ENCODE measurements around the gene KDM2A.

Gene KDM2A

DNA sequence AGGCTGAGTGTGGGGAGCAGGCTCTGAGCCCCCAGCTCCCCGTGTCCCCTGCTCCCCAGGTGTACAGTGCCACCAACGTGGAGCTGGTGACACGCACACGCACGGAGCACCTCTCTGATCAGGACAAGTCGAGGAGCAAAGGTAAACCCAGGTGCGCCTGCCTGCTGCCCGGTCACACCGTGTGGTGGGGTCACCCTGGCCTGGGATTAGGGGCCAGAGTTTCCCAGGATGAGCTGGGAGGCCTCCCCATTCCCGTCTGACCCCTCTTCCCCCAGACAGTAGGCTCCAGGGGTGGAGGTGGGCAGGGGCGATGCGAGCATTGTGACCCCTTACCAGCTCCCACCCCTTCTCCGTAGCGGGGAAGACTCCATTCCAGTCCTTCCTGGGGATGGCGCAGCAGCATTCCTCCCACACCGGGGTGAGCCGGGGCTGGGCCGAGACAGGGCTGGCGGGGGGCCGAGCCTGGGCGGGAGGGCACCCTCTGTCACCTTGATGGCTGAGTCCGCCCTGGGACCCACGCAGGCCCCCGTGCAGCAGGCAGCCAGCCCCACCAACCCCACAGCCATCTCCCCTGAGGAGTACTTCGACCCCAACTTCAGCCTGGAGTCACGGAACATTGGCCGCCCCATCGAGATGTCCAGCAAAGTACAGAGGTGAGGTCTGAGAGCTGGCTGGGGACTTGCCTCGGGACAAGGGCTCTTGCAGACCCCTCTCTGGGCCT is 180.6 kb downstream of the KDM2A start:
- Histone ChIP-seq H3K4me1 (ENCODE audit: control insufficient read depth in 2 of 2, insufficient read depth in 1 of 2, low read depth in 1 of 2, low read length in 2 of 2) (peaks cover 0 to 12% of the 10 kb centered on the region in 2 donors), H2AFZ (ENCODE audit: low read length) (no peak overlapping the region), H2AK5ac (ENCODE audit: low read depth, low read length) (no peak overlapping the region), H3K79me1 (ENCODE audit: low read depth, low read length) (no peaks in the 10 kb centered on the region), H4K8ac (ENCODE audit: low read depth, low read length) (peak overlapping the region; percentile 82), H2BK15ac (ENCODE audit: low read length) (no peak overlapping the region), H3K14ac (ENCODE audit: low read length) (no peak overlapping the region), H3K9me3 (replicated peaks in 1 of 2; ENCODE audit: control insufficient read depth in 2 of 2, insufficient read depth in 1 of 2, low read depth in 1 of 2, low read length in 2 of 2) (peaks cover 4 to 20% of the 10 kb centered on the region in 2 donors), H3K27ac (replicated peaks; ENCODE audit: low read length) (no peak overlapping the region), H2BK120ac (ENCODE audit: low read depth, low read length) (no peak overlapping the region), H3K36me3 (replicated peaks in 1 of 2; ENCODE audit: control insufficient read depth in 2 of 2, insufficient read depth in 2 of 2, low read length in 2 of 2) (peaks cover 24 to 66% of the 10 kb centered on the region in 2 donors), H3K27me3 (ENCODE audit: control insufficient read depth in 3 of 3, insufficient read depth in 3 of 3, low read depth in 1 of 3, low read length in 3 of 3) (peaks cover 0 to 9% (median 0%) of the 10 kb centered on the region in 3 experiments), H3K23ac (ENCODE audit: low read depth, low read length, poor library complexity) (no peak overlapping the region), H3K18ac (ENCODE audit: low read length) (no peak overlapping the region), H2BK12ac (ENCODE audit: low read length) (peak overlapping the region; percentile 30), H3K9ac (ENCODE audit: low read depth, low read length, poor library complexity) (peak overlapping the region; percentile 44), H4K91ac (ENCODE audit: low read depth, low read length, poor library complexity) (no peak overlapping the region), H2BK5ac (ENCODE audit: low read length) (peak overlapping the region; percentile 53), H3K4me2 (ENCODE audit: insufficient read depth, low read length, poor library complexity, severe bottlenecking) (no peak overlapping the region), H3K4me3 (ENCODE audit: low read length in 2 of 2) (peak overlapping the region in 1 of 2 donors; percentile 28), H3K4ac (ENCODE audit: low read length) (no peak overlapping the region)
- DNase-seq (ENCODE audit: low spot score) = no peak
- WGBS, 2 donors (ENCODE audit: extremely low coverage in 2 of 2, insufficient read length in 2 of 2, insufficient replicate concordance in 1 of 2) = no CpG with 5 or more reads among the region's 29 CpGs

DNA sequence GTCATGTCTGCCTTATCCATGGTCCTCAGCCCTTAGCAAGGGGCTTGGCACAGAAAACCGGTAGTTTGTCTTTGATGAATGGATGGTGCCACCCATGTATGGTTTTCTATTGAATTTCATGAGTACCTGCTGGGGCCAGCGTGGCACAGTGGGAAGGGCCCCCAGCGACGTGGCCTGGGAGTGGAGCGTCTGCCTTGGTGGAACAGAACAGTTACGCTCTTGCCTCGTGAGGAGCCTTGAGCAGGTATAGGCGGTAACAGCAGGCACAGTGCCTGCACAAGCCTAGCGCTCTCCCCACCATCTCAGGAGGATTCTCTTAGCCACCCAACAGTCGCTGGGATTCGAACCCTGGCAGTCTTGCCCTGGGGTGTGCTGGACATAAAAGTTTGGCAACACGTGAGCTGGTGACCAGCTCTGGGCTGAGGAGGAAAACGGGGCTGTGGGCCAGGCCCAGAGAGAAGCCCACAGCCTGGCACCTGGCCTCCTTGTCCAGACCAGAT is 181.2 kb downstream of the KDM2A start:
- Histone ChIP-seq H3K4me1 (ENCODE audit: control insufficient read depth in 2 of 2, insufficient read depth in 1 of 2, low read depth in 1 of 2, low read length in 2 of 2) (peaks cover 0 to 12% of the 10 kb centered on the region in 2 donors), H3K4me3 (ENCODE audit: low read length in 2 of 2) (no peak overlapping the region), H3K23ac (ENCODE audit: low read depth, low read length, poor library complexity) (no peak overlapping the region), H3K36me3 (replicated peaks in 1 of 2; ENCODE audit: control insufficient read depth in 2 of 2, insufficient read depth in 2 of 2, low read length in 2 of 2) (peaks cover 24 to 60% of the 10 kb centered on the region in 2 donors), H4K8ac (ENCODE audit: low read depth, low read length) (no peak overlapping the region), H3K14ac (ENCODE audit: low read length) (no peak overlapping the region), H2AK5ac (ENCODE audit: low read depth, low read length) (no peak overlapping the region), H2BK5ac (ENCODE audit: low read length) (no peak overlapping the region), H3K79me1 (ENCODE audit: low read depth, low read length) (no peaks in the 10 kb centered on the region), H3K9me3 (replicated peaks in 1 of 2; ENCODE audit: control insufficient read depth in 2 of 2, insufficient read depth in 1 of 2, low read depth in 1 of 2, low read length in 2 of 2) (peaks cover 4 to 15% of the 10 kb centered on the region in 2 donors), H3K9ac (ENCODE audit: low read depth, low read length, poor library complexity) (no peak overlapping the region), H3K27ac (replicated peaks; ENCODE audit: low read length) (no peak overlapping the region), H3K27me3 (ENCODE audit: control insufficient read depth in 3 of 3, insufficient read depth in 3 of 3, low read depth in 1 of 3, low read length in 3 of 3) (peaks cover 0 to 13% (median 0%) of the 10 kb centered on the region in 3 experiments), H3K18ac (ENCODE audit: low read length) (no peak overlapping the region), H3K4me2 (ENCODE audit: insufficient read depth, low read length, poor library complexity, severe bottlenecking) (no peak overlapping the region), H4K91ac (ENCODE audit: low read depth, low read length, poor library complexity) (no peak overlapping the region), H2BK15ac (ENCODE audit: low read length) (no peak overlapping the region), H2BK12ac (ENCODE audit: low read length) (no peak overlapping the region), H2BK120ac (ENCODE audit: low read depth, low read length) (peak overlapping the region; percentile 61), H3K4ac (ENCODE audit: low read length) (no peak overlapping the region), H2AFZ (ENCODE audit: low read length) (no peak overlapping the region)
- no CpG with 5 or more reads among the region's 13 CpGs for WGBS, 2 donors (ENCODE audit: extremely low coverage in 2 of 2, insufficient read length in 2 of 2, insufficient replicate concordance in 1 of 2)
- no peak for DNase-seq (ENCODE audit: low spot score)

DNA sequence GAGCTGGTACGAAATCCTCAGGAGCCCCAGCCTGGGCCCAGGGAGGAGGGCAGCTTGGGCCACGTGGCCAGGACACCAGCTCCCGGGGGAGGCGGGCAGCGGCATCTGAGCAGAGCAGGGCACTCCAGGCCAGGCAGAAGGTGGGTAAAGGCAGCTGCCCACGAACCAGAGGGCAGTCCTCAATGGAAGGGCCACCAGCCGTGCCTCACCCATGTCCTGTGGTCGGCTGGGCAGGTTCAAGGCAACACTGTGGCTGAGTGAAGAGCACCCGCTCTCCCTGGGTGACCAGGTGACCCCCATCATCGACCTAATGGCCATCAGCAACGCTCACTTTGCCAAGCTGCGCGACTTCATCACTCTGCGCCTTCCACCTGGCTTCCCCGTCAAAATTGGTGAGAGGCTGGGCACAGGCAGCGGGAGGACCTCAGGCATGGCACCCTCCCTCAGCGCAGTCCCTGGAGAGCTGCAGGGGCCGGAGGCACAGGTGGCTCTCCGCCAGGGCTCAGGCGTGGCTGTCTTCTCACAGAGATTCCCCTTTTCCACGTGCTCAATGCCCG is 181.8 kb downstream of the KDM2A start:
- H3K14ac ChIP-seq (ENCODE audit: low read length) = no peak overlapping the region
- no CpG with 5 or more reads among the region's 22 CpGs for WGBS, 2 donors (ENCODE audit: extremely low coverage in 2 of 2, insufficient read length in 2 of 2, insufficient replicate concordance in 1 of 2)
- no peak overlapping the region for H2AFZ ChIP-seq (ENCODE audit: low read length)
- no peak overlapping the region for H3K4me3 ChIP-seq (ENCODE audit: low read length in 2 of 2)
- peaks cover 0 to 14% (median 0%) of the 10 kb centered on the region in 3 experiments for H3K27me3 ChIP-seq (ENCODE audit: control insufficient read depth in 3 of 3, insufficient read depth in 3 of 3, low read depth in 1 of 3, low read length in 3 of 3)
- peak overlapping the region; percentile 21 for H3K9ac ChIP-seq (ENCODE audit: low read depth, low read length, poor library complexity)
- DNase-seq (ENCODE audit: low spot score) = no peak
- H3K23ac ChIP-seq (ENCODE audit: low read depth, low read length, poor library complexity) = peak overlapping the region; percentile 85
- H4K91ac ChIP-seq (ENCODE audit: low read depth, low read length, poor library complexity) = no peak overlapping the region
- H3K4me2 ChIP-seq (ENCODE audit: insufficient read depth, low read length, poor library complexity, severe bottlenecking) = no peak overlapping the region
- peaks cover 24 to 55% of the 10 kb centered on the region in 2 donors for H3K36me3 ChIP-seq (replicated peaks in 1 of 2; ENCODE audit: control insufficient read depth in 2 of 2, insufficient read depth in 2 of 2, low read length in 2 of 2)
- no peaks in the 10 kb centered on the region for H3K79me1 ChIP-seq (ENCODE audit: low read depth, low read length)
- peak overlapping the region; percentile 23 for H3K4ac ChIP-seq (ENCODE audit: low read length)
- no peak overlapping the region for H4K8ac ChIP-seq (ENCODE audit: low read depth, low read length)
- no peak overlapping the region for H2BK15ac ChIP-seq (ENCODE audit: low read length)
- peaks cover 4 to 10% of the 10 kb centered on the region in 2 donors for H3K9me3 ChIP-seq (replicated peaks in 1 of 2; ENCODE audit: control insufficient read depth in 2 of 2, insufficient read depth in 1 of 2, low read depth in 1 of 2, low read length in 2 of 2)
- H3K4me1 ChIP-seq (ENCODE audit: control insufficient read depth in 2 of 2, insufficient read depth in 1 of 2, low read depth in 1 of 2, low read length in 2 of 2) = peaks cover 0 to 12% of the 10 kb centered on the region in 2 donors
- H2BK12ac ChIP-seq (ENCODE audit: low read length) = peak overlapping the region; percentile 73
- no peak overlapping the region for H3K18ac ChIP-seq (ENCODE audit: low read length)
- no peak overlapping the region for H3K27ac ChIP-seq (replicated peaks; ENCODE audit: low read length)
- no peak overlapping the region for H2BK5ac ChIP-seq (ENCODE audit: low read length)
- no peak overlapping the region for H2BK120ac ChIP-seq (ENCODE audit: low read depth, low read length)
- H2AK5ac ChIP-seq (ENCODE audit: low read depth, low read length) = no peak overlapping the region

DNA sequence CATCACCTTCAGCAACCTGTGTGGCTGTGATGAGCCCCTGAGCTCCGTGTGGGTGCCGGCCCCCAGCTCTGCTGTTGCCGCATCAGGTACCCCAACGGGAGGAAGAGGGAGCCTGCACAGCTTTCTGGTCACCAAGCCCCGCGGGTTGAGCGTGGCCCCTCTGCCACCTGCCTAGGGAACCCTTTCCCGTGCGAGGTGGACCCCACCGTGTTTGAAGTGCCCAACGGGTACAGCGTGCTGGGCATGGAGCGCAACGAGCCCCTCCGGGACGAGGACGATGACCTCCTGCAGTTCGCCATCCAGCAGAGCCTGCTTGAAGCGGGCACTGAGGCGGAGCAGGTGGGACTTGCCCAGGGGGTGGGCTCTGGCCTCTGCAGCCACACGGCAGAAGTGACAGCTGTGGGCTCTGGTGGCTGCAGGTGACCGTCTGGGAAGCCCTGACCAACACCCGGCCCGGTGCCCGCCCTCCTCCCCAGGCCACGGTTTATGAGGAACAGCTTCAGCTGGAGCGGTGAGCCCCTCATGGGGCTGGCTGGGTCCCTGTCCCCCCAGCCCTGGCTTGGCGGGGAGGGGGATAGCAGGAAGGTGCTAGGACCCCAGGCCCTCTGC is 182.4 kb downstream of the KDM2A start:
- Histone ChIP-seq H3K4ac (ENCODE audit: low read length) (no peak overlapping the region), H3K36me3 (replicated peaks in 1 of 2; ENCODE audit: control insufficient read depth in 2 of 2, insufficient read depth in 2 of 2, low read length in 2 of 2) (peaks cover 24 to 49% of the 10 kb centered on the region in 2 donors), H2BK15ac (ENCODE audit: low read length) (no peak overlapping the region)

More for the DNA sequence above, 182.4 kb downstream of the KDM2A start:
- no peak overlapping the region for H4K91ac ChIP-seq (ENCODE audit: low read depth, low read length, poor library complexity)
- no CpG with 5 or more reads among the region's 28 CpGs for WGBS, 2 donors (ENCODE audit: extremely low coverage in 2 of 2, insufficient read length in 2 of 2, insufficient replicate concordance in 1 of 2)
- no peak overlapping the region for H3K4me3 ChIP-seq (ENCODE audit: low read length in 2 of 2)
- no peak overlapping the region for H2BK12ac ChIP-seq (ENCODE audit: low read length)
- peaks cover 0 to 12% of the 10 kb centered on the region in 2 donors for H3K4me1 ChIP-seq (ENCODE audit: control insufficient read depth in 2 of 2, insufficient read depth in 1 of 2, low read depth in 1 of 2, low read length in 2 of 2)
- H2AK5ac ChIP-seq (ENCODE audit: low read depth, low read length) = no peak overlapping the region
- H3K14ac ChIP-seq (ENCODE audit: low read length) = peak overlapping the region; percentile 31
- H2AFZ ChIP-seq (ENCODE audit: low read length) = no peak overlapping the region
- H3K9ac ChIP-seq (ENCODE audit: low read depth, low read length, poor library complexity) = no peak overlapping the region
- peaks cover 4% of the 10 kb centered on the region in 2 donors for H3K9me3 ChIP-seq (replicated peaks in 1 of 2; ENCODE audit: control insufficient read depth in 2 of 2, insufficient read depth in 1 of 2, low read depth in 1 of 2, low read length in 2 of 2)
- no peak overlapping the region for H3K4me2 ChIP-seq (ENCODE audit: insufficient read depth, low read length, poor library complexity, severe bottlenecking)
- no peak overlapping the region for H3K27ac ChIP-seq (replicated peaks; ENCODE audit: low read length)
- H2BK120ac ChIP-seq (ENCODE audit: low read depth, low read length) = no peak overlapping the region
- peak overlapping the region; percentile 38 for H3K18ac ChIP-seq (ENCODE audit: low read length)
- no peak overlapping the region for H2BK5ac ChIP-seq (ENCODE audit: low read length)
- no peaks in the 10 kb centered on the region for H3K79me1 ChIP-seq (ENCODE audit: low read depth, low read length)
- H4K8ac ChIP-seq (ENCODE audit: low read depth, low read length) = no peak overlapping the region
- DNase-seq (ENCODE audit: low spot score) = no peak
- H3K27me3 ChIP-seq (ENCODE audit: control insufficient read depth in 3 of 3, insufficient read depth in 3 of 3, low read depth in 1 of 3, low read length in 3 of 3) = peaks cover 0 to 14% (median 0%) of the 10 kb centered on the region in 3 experiments
- peak overlapping the region; percentile 85 for H3K23ac ChIP-seq (ENCODE audit: low read depth, low read length, poor library complexity)
